Calu3 (cell line): ENCODE measurements around the gene TMEM191C. TPM values are rescaled to one million over a fixed set of nuclear protein-coding genes. Genes with fewer than 3 reads are reported as not detected.
"Not testable (repeated sequence)": the region's sequence is repeated elsewhere in the genome, so short reads cannot be mapped to it uniquely, and the experiment has no call there.

Experiments used
- BruUV-seq: library from RNA; stranded (reverse); fragments of 400-500 nt; replicated peaks from 2 replicates; lab custom pipeline; 2021; lab: Mats Ljungman, UMichigan
- CTCF ChIA-PET: fragments of 300-600 bp; sonication (Branson Sonifier 250); formaldehyde crosslinking; loops from one replicate; lab custom pipeline; 2022; ENCODE audit warnings: antibody characterized with exemption; lab: Charles Lee
- DNase-seq: peaks from one replicate; pipeline ENCODE4 v3.0.0; 2022
- H3K27ac Mint-ChIP-seq: one replicate; pipeline ENCODE4 v1.8.0; 2022; ENCODE audit warnings: mixed read lengths; ENCODE audit not compliant: unreplicated experiment
- H3K27me3 Mint-ChIP-seq: one replicate; pipeline ENCODE4 v1.8.0; 2022; ENCODE audit warnings: mixed read lengths; ENCODE audit not compliant: unreplicated experiment
- H3K36me3 Mint-ChIP-seq: one replicate; pipeline ENCODE4 v1.8.0; 2022; ENCODE audit warnings: mild to moderate bottlenecking, moderate library complexity, mixed read lengths; ENCODE audit not compliant: insufficient read depth, unreplicated experiment
- H3K4me1 Mint-ChIP-seq: one replicate; pipeline ENCODE4 v1.8.0; 2022; ENCODE audit warnings: mild to moderate bottlenecking, low read depth, mixed read lengths; ENCODE audit not compliant: unreplicated experiment
- H3K4me3 Mint-ChIP-seq: one replicate; pipeline ENCODE4 v1.8.0; 2022; ENCODE audit warnings: mild to moderate bottlenecking, low read depth, moderate library complexity, mixed read lengths; ENCODE audit not compliant: unreplicated experiment
- H3K9me3 Mint-ChIP-seq: one replicate; pipeline ENCODE4 v1.8.0; 2022; ENCODE audit warnings: low read depth, mixed read lengths; ENCODE audit not compliant: unreplicated experiment
- intact Hi-C: fragments of 100-400 bp; cut with micrococcal nuclease; formaldehyde crosslinking; loops from one replicate; pipeline ENCODE4 v1.10.0; 2022; ENCODE audit not compliant: unreplicated experiment
- total RNA-seq: library from RNA; stranded (reverse); gene quantifications from 2 replicates; pipeline ENCODE4 v1.2.3, GENCODE V29; 2022

TMEM191C gene
- total RNA-seq, 1 experiment from 2014 or later, result 2.2 TPM

DNA sequence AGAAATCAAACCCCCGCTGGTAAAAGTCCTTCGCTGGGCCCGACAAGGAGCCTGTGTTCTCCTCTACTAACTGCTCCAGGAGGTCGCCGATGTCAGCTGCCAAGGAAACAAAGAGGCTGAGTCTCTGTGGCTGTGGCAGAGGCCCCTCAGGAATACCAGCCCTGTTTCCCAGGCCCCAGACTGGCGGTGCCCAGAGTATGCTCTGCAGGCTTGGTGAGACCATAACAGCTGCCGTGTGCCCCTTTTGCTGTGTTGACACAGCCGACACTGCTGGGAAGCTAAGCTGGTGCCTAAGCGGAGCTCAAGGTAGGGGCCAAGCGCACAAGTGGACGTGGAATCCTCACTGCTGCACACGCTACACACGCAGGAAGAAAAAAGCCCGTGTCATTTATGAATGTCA lies 16.9 kb downstream of the TMEM191C start:
- H3K36me3 Mint-ChIP-seq, intact Hi-C loops, H3K27ac Mint-ChIP-seq, BruUV-seq, H3K9me3 Mint-ChIP-seq, H3K4me3 Mint-ChIP-seq, H3K4me1 Mint-ChIP-seq, CTCF ChIA-PET, DNase-seq, H3K27me3 Mint-ChIP-seq: not testable (repeated sequence)

- intact Hi-C loops, H3K36me3 Mint-ChIP-seq, H3K4me1 Mint-ChIP-seq, H3K4me3 Mint-ChIP-seq, DNase-seq, H3K9me3 Mint-ChIP-seq, H3K27ac Mint-ChIP-seq, BruUV-seq, CTCF ChIA-PET, H3K27me3 Mint-ChIP-seq: not testable (repeated sequence)
These were observed 20.5 kb downstream of the TMEM191C start for GRCh38 chr22:21487723-21488122.

DNA sequence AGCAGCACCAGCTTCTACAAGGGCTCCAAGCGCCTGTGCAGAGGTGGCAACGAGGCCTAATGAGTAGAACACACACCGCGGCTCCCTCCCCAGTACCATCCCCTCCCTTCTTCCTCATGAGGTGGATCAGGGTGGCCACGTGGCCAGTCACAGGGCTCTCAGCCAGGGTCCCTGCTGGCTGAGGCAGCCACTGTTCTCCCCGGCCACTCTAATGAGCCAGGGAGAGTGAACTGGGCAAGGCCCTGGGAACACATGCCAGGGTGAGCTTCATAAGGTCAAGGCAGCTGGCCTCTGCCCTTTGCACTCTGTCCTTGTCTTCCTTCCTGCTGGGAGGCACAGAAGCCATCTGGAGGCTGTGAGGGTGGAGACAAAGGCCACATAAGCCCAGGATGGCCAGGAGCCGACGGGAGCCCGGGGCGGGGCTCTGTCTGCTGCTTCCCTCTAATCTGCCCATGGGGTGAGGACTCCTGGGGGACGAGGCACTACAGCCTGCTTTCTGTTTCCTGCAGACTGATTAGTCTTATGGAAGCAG lies 22.0 kb downstream of the TMEM191C start:
- H3K4me1 Mint-ChIP-seq, H3K27ac Mint-ChIP-seq, H3K9me3 Mint-ChIP-seq, H3K4me3 Mint-ChIP-seq, H3K27me3 Mint-ChIP-seq, intact Hi-C loops, CTCF ChIA-PET, H3K36me3 Mint-ChIP-seq, BruUV-seq, DNase-seq: not testable (repeated sequence)

- BruUV-seq, H3K27ac Mint-ChIP-seq, H3K4me3 Mint-ChIP-seq, DNase-seq, H3K4me1 Mint-ChIP-seq, intact Hi-C loops, H3K27me3 Mint-ChIP-seq, H3K36me3 Mint-ChIP-seq, CTCF ChIA-PET, H3K9me3 Mint-ChIP-seq: not testable (repeated sequence)
These were observed 23.4 kb downstream of the TMEM191C start for GRCh38 chr22:21490556-21490955.

GRCh38 chr22:21492271-21492670 lies 25.1 kb downstream of the TMEM191C start:
- H3K4me3 Mint-ChIP-seq, BruUV-seq, DNase-seq, intact Hi-C loops, H3K4me1 Mint-ChIP-seq, H3K27me3 Mint-ChIP-seq, CTCF ChIA-PET, H3K27ac Mint-ChIP-seq, H3K9me3 Mint-ChIP-seq, H3K36me3 Mint-ChIP-seq: not testable (repeated sequence)

DNA sequence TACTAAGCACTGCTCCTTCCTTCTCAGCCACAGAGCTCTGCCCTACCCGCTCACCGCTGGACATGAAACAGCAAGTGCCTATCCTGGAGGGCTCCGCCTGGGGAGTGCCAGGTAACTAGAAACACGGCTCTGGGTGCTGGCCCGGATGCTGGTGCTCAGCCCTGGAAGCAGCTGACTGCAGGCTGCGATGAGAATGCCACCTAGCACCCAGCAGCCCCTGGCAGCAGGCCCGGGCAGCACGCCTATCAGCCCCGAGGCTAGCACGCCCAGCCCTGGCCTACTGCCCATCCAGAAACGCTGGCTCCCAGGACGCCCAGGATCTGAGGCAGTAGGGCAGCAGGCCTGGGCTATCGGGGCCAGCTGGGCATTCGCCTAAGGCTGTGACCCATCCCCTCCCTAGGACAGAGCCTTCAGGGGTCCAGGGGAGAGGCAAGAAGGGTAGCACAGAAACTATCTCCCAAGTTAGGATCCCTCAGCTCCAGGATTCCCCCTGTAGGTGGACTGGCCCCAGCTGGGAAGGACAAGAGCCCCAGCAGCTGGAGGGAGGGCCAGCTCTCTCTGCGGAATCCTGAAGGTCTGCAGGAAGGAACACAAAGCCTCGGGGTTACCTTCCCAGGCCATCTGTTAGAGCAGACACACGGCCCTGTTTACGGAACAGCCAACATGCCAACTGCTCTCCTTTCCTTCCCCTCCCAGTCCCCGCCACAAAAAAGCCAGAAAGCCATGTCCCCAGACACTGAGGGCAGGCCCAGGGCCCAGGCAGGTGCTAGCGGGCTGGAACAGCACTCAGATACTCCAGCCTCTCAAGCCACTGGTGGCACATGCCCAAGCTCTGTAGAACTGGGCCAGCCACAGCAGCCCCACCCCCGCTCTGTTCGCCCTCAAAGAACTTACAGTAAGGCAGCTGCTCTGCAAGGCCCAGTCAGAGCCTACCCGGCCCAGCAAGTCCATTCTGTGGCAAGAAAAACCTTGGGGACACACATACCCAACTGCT lies 26.9 kb downstream of the TMEM191C start:
- intact Hi-C loops, H3K4me1 Mint-ChIP-seq, H3K9me3 Mint-ChIP-seq, H3K4me3 Mint-ChIP-seq, BruUV-seq, H3K36me3 Mint-ChIP-seq, H3K27ac Mint-ChIP-seq, H3K27me3 Mint-ChIP-seq, CTCF ChIA-PET, DNase-seq: not testable (repeated sequence)

GRCh38 chr22:21497984-21498383 lies 30.8 kb downstream of the TMEM191C start:
- H3K9me3 Mint-ChIP-seq, H3K27me3 Mint-ChIP-seq, intact Hi-C loops, DNase-seq, H3K27ac Mint-ChIP-seq, H3K4me1 Mint-ChIP-seq, H3K36me3 Mint-ChIP-seq, CTCF ChIA-PET, BruUV-seq, H3K4me3 Mint-ChIP-seq: not testable (repeated sequence)

DNA sequence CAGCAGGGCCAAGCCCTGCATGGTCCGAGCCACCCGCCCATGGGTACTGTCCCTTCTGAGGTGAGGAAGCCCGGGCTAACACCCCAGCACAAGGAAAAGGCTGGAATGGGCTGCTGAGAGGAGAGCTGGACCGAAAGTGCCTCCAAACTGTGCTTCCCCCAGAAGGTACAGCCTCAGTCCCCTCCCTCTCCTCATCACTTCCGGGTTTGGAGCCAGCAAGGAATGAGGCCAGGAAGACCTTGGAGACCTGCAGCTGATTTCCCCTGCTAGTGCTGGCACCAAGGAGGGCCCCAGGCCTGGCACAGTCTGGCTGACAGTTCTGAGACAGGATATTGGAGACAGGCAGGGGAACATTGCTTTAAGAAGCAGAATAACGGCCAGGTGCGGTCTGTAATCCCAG lies 31.3 kb downstream of the TMEM191C start:
- DNase-seq, H3K4me3 Mint-ChIP-seq, H3K36me3 Mint-ChIP-seq, CTCF ChIA-PET, H3K27ac Mint-ChIP-seq, H3K27me3 Mint-ChIP-seq, H3K4me1 Mint-ChIP-seq, H3K9me3 Mint-ChIP-seq, intact Hi-C loops, BruUV-seq: not testable (repeated sequence)

GRCh38 chr22:21499623-21500506 lies 32.7 kb downstream of the TMEM191C start:
- BruUV-seq, H3K27ac Mint-ChIP-seq, DNase-seq, intact Hi-C loops, H3K27me3 Mint-ChIP-seq, CTCF ChIA-PET, H3K36me3 Mint-ChIP-seq, H3K4me1 Mint-ChIP-seq, H3K9me3 Mint-ChIP-seq, H3K4me3 Mint-ChIP-seq: not testable (repeated sequence)
